ENCODE results near the gene PRKCSH. TPM values are rescaled to one million over a fixed set of nuclear protein-coding genes. Genes with fewer than 3 reads are reported as not detected.
"Not testable (repeated sequence)": the region's sequence is repeated elsewhere in the genome, so short reads cannot be mapped to it uniquely, and the experiment has no call there.

PRKCSH gene
- polyA plus RNA-seq (ENCODE audit: insufficient read length in 12 of 12) = 100 to 1,000 TPM in 11 of 12 donors, not detected in 1; 128 to 211 (median 169) TPM
- long read RNA-seq, donor 1, transcript PRKCSH-214 (3 exons, 569 nt) = major isoform, 9 of 47 reads
- long read RNA-seq, donor 1, transcript PRKCSH-209 (17 exons, 1,898 nt) = minor isoform, 5 of 47 reads
- long read RNA-seq, donor 1, partial matches to known transcripts = 26 of 47 reads
- long read RNA-seq, donor 1, other reads (novel, unspliced or antisense) = 7 of 47 reads
- long read RNA-seq, donor 2, partial matches to known transcripts = 0 of 10 reads
- long read RNA-seq, donor 2, other reads (novel, unspliced or antisense) = 9 of 10 reads
- long read RNA-seq, donor 3, partial matches to known transcripts = 0 of 2 reads
- long read RNA-seq, donor 3, other reads (novel, unspliced or antisense) = 0 of 2 reads
- long read RNA-seq, donor 4, partial matches to known transcripts = 0 of 6 reads
- long read RNA-seq, donor 4, other reads (novel, unspliced or antisense) = 0 of 6 reads
- long read RNA-seq, donor 5, partial matches to known transcripts = 0 of 11 reads
- long read RNA-seq, donor 5, other reads (novel, unspliced or antisense) = 8 of 11 reads
- long read RNA-seq, donor 6, partial matches to known transcripts = 0 of 9 reads
- long read RNA-seq, donor 6, other reads (novel, unspliced or antisense) = 5 of 9 reads
- long read RNA-seq, donor 7, partial matches to known transcripts = 0 of 5 reads
- long read RNA-seq, donor 7, other reads (novel, unspliced or antisense) = 0 of 5 reads
- long read RNA-seq, donor 8, partial matches to known transcripts = 0 of 17 reads
- long read RNA-seq, donor 8, other reads (novel, unspliced or antisense) = 13 of 17 reads
- long read RNA-seq, donor 9, partial matches to known transcripts = 0 of 4 reads
- long read RNA-seq, donor 9, other reads (novel, unspliced or antisense) = 0 of 4 reads
- long read RNA-seq, donor 10, partial matches to known transcripts = 9 of 16 reads
- long read RNA-seq, donor 10, other reads (novel, unspliced or antisense) = 5 of 16 reads
- long read RNA-seq, donor 11, partial matches to known transcripts = 6 of 18 reads
- long read RNA-seq, donor 11, other reads (novel, unspliced or antisense) = 5 of 18 reads

DNA sequence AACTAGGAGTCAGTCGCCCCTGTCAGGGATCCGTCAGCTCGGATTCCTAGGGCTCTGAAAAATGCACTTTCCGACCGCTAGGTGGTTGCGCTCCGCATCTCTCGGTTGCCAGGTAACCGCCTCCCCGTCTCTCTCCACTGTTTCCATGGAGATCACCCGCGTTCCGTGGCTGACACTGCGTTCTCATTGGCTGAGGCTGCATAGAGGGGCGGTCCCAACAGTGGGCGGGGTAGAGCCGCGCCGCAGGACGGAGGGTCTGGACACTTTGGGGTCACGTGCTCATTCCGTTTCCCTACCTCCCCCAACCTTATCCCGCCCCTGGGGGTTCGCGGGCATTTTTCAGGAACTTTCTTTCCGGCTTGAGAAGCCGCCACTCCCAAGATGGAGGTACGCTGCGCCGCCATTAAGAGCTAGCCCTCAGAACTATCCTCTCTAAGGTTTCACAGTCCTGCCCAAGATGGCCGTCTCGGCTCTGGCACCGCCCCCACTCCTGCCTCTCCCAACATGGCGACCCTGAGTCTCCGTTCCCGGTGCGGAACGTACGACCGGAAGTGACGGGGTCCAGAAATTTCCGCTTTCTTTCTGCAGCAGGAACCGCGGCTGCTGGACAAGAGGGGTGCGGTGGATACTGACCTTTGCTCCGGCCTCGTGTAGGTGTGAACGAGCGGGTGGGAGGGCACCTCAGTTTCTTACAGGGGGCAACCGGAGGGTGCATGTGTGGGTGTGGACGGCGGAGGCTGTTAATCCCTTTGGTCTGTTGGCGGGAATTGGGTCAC, at the start of gene PRKCSH, which contains the start of gene ODAD3:
Gene PRKCSH, plus strand, starts transcription at position 579 of the 776 bp plus-strand sequence. CDS start 483 bp downstream, outside the sequence.
Gene ODAD3, minus strand, starts transcription at position 65 of the 776 bp plus-strand sequence. CDS start 105 bp downstream, outside the sequence.
- DNase-seq = peak; percentile 100

DNA sequence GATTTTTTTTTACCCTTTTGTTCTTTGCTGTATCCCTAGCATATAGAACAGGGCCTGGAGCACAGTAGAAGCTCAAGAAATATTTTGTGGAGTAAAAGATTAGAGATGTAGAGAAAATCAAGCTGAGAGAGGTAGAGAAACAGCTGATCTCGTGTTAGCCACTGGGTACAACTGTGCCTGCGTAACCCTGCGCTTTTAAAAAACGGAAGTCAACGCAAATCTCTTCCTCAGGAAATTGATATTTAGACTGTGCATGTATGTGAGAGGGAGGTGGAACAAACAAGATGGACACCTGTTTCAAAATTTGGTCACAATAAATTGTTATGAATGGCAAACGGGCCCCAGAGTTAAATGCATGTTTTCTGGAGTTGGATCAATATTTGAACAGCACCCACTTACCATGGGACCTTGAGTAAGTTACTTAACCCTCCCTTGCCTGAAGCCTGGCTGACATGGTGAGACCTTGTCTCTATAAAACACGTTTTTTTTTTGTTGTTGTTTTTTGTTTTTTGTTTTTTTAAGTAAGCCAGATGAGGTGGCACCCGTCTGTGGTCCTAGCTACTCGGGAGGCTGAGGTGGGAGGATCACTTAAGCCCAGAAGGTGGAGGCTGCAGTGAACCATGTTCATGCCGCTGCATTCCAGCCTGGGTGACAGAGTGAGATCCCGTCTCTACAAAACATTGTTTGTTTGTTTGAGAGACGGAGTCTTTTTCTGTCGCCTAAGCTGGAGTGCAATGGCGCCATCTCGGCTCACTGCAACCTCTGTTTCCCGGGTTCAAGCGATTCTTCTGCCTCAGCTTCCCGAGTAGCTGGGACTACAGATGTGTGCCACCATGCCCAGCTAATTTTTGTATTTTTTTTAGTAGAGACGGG, 48.0 kb upstream of the PRKCSH start:
- no peak for DNase-seq

DNA sequence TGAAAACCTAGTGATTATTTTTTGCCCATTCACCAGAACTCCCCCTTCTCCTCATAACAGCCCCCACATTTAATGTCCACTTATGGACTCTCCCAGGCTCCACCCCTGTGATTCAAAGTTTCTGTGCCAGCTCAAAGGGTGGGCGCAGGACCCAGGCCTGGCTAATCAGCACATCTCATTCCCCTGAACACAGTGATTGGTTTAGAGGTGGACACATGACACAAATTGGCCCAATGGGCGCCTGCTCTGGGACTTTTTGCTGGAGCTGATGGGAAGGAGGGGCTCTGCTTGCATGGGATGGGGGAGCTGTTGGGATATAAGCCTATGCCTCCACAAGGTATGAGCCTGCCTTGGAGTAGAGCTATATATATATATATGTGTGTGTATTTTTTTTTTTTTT, 45.1 kb upstream of the PRKCSH start:
- DNase-seq = no peak

GRCh38 chr19:11390933-11391680, 44.3 kb upstream of the PRKCSH start:
- no peak for DNase-seq

DNA sequence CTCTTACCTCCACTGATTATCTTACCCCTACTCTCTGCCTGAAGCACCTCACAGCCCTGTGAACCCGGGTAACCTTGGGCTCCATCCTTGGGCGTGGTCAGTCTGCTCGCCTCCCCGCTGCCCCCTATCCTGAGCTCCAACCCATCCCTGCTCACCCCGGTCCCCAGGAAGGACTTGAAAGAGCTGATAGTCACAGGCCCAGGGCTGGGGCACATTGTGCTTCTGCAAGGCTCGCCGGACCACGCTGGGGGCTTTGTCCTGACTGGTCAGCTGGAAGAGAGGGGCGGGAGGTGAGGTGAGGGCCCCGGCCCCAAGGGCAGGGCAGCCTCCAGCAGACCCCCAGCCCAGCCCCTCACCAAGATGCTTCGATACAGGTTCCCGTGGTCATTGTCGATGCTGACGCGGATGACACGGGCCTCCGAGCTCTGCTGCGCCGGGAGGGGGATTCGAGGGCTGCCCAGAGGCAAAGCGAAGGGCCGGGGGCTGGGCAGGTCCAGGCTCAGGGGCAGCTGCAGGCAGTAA, 38.3 kb upstream of the PRKCSH start:
- DNase-seq = no peak

DNA sequence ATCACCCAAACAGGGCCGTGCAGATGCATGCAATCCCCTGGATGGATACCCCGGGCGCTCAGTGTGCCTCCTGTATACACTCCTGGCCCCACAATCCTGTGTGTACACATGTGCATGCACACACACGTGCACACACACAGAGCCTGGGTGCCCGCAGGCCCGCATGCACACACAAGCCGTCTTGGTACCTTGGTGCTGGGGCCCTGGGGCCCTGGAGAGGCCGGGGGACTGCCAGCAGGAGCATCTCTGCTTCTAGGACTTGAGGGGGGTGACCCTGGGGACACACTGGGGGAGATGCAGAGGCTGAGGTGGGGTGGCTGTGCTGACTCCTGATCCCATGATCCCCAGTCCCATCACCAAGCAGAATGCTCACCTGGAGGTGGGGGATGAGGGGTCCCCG, 35.8 kb upstream of the PRKCSH start:
- DNase-seq = no peak

- DNase-seq = no peak
These were observed 34.6 kb upstream of the PRKCSH start for GRCh38 chr19:11400798-11401197.

- DNase-seq = no peak
These were observed 33.5 kb upstream of the PRKCSH start for GRCh38 chr19:11401808-11402543.

- no peak for DNase-seq
These were observed 30.7 kb upstream of the PRKCSH start for GRCh38 chr19:11404588-11405222.

GRCh38 chr19:11405846-11406643, 29.4 kb upstream of the PRKCSH start:
- DNase-seq = no peak

- DNase-seq = not testable (repeated sequence)
These were observed 28.7 kb upstream of the PRKCSH start for GRCh38 chr19:11406703-11407236.

DNA sequence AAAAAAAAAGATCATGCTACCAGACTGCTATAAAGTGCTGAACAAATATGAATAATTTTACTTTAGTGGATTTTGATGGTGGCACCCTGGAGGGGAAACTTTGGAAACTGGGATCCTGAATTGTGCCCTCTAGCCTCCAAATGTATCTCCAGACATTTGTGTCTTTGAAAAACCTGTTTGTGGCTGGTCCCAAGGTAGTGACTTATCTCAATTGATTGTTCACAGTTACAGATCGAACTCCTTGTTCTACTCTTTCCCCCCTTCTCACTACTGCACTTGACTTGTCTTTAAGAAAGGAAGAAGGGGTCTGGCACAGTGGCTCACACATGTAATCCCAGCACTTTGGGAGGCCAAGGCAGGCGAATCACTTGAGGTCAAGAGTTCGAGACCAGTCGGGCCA, 26.8 kb upstream of the PRKCSH start:
- no peak for DNase-seq

DNA sequence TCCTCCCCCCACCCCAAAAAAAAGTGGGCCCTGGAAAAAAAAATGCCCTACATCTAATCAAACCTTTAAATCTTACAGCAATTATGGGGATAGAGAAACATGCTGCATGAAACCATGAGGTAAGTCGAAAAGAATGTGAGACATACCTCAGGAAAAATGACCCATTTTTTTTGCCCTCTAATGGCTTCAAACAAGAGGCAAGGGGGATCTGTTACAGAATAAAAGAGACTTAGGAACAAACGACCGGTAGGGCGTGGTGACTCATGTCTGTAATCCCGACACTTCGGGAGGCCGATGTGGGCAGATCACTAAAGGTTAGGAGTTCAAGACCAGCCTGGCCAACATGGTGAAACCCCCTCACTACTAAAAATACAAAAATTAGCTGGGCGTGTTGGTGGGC, 24.8 kb upstream of the PRKCSH start:
- DNase-seq = no peak

DNA sequence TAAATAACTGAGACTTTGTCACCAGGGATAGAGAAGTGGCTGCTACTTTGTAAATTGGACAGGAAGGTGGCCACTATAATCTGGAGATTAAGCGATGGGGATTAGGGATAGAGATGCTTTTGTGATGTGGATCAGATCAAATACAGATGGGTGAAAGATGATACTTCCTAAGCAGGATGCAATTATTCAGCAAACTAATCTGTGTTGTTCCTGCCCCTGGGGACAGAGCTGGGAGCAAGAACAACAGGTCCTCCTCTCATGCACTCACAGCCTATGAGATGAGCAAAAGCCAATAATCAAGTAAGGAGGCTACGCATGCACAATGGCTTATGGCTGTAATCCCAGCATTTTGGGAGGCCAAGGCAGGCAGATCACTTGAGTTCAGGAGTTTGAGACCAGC, 20.9 kb upstream of the PRKCSH start:
- no peak for DNase-seq

GRCh38 chr19:11416346-11417052, 18.9 kb upstream of the PRKCSH start:
- no peak for DNase-seq

DNA sequence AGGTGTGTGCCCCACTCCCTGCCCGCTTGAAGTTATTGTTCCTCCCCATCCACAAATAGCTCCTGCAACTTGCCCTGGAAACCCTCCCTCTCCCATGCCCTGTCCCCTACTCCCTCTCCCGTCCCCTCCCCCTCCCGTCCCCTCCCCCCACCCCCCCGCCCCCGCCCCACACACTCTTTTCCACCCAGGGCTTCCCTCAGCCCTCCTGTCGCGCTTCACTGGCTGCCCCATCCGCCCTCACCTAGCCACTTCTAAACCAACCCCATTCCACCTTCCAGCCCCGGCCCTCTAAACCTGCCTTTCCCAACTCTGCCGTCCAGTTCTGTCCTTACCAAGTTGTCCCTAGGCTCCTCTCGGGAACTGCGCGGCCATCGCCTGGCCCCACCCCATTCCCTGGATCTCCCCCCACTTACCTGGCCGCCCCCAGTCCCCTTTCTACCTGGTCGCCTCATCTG, 17.3 kb upstream of the PRKCSH start:
- no peak for DNase-seq
